ENCODE data around the gene WWOX. TPM values are rescaled to one million over a fixed set of nuclear protein-coding genes. Genes with fewer than 3 reads are reported as not detected.

The WWOX gene
- polyA plus RNA-seq, 1 donor (not counting 4 experiments of a cell fraction or from before 2014, with no cell fraction given): 5.1 TPM

DNA sequence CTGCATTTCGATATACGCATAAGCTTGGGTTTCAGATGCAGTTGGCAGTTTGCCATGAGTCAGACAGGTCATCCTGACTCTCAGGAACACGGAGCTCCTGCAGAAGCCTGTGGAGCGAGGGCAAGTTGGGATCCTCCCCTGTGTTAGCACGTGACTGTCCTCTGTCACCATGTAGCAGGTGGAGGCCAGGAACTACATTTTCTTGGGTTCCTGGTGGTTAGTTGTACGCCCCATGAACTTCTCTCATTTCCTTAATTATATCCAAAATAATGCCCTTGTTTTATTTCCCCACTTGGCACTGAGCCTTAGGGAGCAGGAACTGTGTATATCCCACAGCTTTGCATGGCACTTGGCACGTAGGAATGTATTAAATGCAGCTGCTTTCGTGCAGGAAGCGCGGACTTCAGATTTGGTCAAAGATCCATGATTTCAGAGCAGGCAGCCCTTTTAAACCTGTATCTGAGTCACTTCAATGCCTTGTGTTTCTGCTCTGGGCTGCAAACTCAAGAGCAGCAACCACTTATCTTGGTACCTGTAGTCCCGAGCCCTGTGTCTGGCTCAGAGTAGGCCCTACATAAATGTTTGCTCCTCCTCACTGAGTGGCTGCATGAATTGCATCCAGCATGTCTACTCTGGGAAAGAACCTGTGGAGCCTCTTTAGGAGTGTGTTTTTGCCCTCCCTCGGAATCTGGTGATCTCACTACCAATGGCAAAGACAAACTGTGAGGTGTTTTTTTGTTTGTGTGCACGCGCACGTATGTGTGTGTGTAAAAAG, 1072.7 kb downstream of the WWOX start:
- H3K4me3 ChIP-seq (ENCODE audit: control insufficient read depth in 2 of 3, extremely low read depth in 1 of 3, insufficient read depth in 2 of 3, low read depth in 1 of 3, low read length in 3 of 3): no peak overlapping the region
- DNase-seq (ENCODE audit: low read depth, low spot score) (no peak), FAIRE-seq (no peak)
- dilution Hi-C loops (cut with MboI; ENCODE audit: extremely low pct_ligation_motif_present, low sequenced_read_pairs): no loop called here
- no peak overlapping the region for H2AFZ ChIP-seq (ENCODE audit: control insufficient read depth, low read length)
- H3K27ac ChIP-seq (ENCODE audit: control insufficient read depth, insufficient read depth, low read length): no peak overlapping the region
- no peak for TF ChIP-seq EZH2 (IDR thresholded peaks at IDR 0.05; ENCODE audit: low read length)
- TF ChIP-seq, protein P1, sequence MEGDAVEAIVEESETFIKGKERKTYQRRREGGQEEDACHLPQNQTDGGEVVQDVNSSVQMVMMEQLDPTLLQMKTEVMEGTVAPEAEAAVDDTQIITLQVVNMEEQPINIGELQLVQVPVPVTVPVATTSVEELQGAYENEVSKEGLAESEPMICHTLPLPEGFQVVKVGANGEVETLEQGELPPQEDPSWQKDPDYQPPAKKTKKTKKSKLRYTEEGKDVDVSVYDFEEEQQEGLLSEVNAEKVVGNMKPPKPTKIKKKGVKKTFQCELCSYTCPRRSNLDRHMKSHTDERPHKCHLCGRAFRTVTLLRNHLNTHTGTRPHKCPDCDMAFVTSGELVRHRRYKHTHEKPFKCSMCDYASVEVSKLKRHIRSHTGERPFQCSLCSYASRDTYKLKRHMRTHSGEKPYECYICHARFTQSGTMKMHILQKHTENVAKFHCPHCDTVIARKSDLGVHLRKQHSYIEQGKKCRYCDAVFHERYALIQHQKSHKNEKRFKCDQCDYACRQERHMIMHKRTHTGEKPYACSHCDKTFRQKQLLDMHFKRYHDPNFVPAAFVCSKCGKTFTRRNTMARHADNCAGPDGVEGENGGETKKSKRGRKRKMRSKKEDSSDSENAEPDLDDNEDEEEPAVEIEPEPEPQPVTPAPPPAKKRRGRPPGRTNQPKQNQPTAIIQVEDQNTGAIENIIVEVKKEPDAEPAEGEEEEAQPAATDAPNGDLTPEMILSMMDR (optimal IDR thresholded peaks at IDR 0.05 in 1 of 3, IDR thresholded peaks at IDR 0.05 in 1 of 3, conservative IDR thresholded peaks at IDR 0.05 in 1 of 3; ENCODE audit: extremely low read depth in 1 of 3, insufficient read depth in 2 of 3, low read length in 3 of 3): no peak
- H3K4me2 ChIP-seq (ENCODE audit: control insufficient read depth, extremely low read depth, insufficient read depth, low read depth, low read length): no peak overlapping the region
- H3K9ac ChIP-seq (ENCODE audit: control insufficient read depth, extremely low read depth, insufficient read depth, low read length): no peak overlapping the region
- H4K20me1 ChIP-seq (ENCODE audit: control insufficient read depth, extremely low read depth, insufficient read depth, low read length): no peaks in the 10 kb centered on the region
- no peaks in the 10 kb centered on the region for H3K27me3 ChIP-seq (ENCODE audit: control insufficient read depth, extremely low read depth, insufficient read depth, low read length)
- H3K4me1 ChIP-seq (ENCODE audit: control insufficient read depth, extremely low read depth, insufficient read depth, low read length): peaks cover 4% of the 10 kb centered on the region
- no peaks in the 10 kb centered on the region for H3K9me1 ChIP-seq (ENCODE audit: control insufficient read depth, extremely low read depth, insufficient read depth, low read length)
- no peaks in the 10 kb centered on the region for H3K79me2 ChIP-seq (ENCODE audit: control insufficient read depth, insufficient read depth, low read length)
- no peaks in the 10 kb centered on the region for H3K36me3 ChIP-seq (ENCODE audit: control insufficient read depth in 2 of 2, extremely low read depth in 1 of 2, insufficient read depth in 2 of 2, low read length in 2 of 2)
- no peaks in the 10 kb centered on the region for H3K9me3 ChIP-seq (ENCODE audit: control insufficient read depth, low read depth, low read length)

DNA sequence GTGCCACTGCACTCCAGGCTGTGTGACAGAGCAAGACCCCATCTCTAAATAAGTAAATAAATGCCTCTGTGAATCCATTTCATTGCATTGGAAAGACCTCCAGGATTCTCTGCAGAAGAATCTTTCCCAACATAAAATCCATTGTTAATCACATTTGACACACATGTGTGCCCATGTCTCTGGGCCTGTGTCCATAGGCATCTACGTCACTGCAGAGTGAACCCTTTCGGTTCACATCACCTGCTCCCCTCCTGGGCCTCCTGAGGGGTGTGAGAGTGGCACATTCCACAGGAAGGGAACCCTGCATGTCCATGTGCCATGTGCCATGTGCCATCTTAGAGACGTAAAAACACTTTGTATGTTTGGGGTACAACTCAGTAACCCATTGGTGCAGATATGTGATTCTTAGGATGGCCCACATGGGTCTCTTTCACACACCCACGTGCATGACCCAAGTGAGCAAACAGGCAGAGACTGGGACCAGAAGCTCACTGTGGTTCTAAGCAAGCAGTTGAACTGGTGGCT, 1073.6 kb downstream of the WWOX start:
- Histone ChIP-seq H3K79me2 (ENCODE audit: control insufficient read depth, insufficient read depth, low read length) (no peaks in the 10 kb centered on the region), H3K36me3 (ENCODE audit: control insufficient read depth in 2 of 2, extremely low read depth in 1 of 2, insufficient read depth in 2 of 2, low read length in 2 of 2) (no peaks in the 10 kb centered on the region), H3K9ac (ENCODE audit: control insufficient read depth, extremely low read depth, insufficient read depth, low read length) (no peak overlapping the region), H3K4me3 (ENCODE audit: control insufficient read depth in 2 of 3, extremely low read depth in 1 of 3, insufficient read depth in 2 of 3, low read depth in 1 of 3, low read length in 3 of 3) (no peak overlapping the region), H3K9me3 (ENCODE audit: control insufficient read depth, low read depth, low read length) (no peaks in the 10 kb centered on the region), H2AFZ (ENCODE audit: control insufficient read depth, low read length) (no peak overlapping the region), H3K27me3 (ENCODE audit: control insufficient read depth, extremely low read depth, insufficient read depth, low read length) (no peaks in the 10 kb centered on the region), H4K20me1 (ENCODE audit: control insufficient read depth, extremely low read depth, insufficient read depth, low read length) (no peaks in the 10 kb centered on the region), H3K4me1 (ENCODE audit: control insufficient read depth, extremely low read depth, insufficient read depth, low read length) (peaks cover 4% of the 10 kb centered on the region), H3K27ac (ENCODE audit: control insufficient read depth, insufficient read depth, low read length) (no peak overlapping the region), H3K9me1 (ENCODE audit: control insufficient read depth, extremely low read depth, insufficient read depth, low read length) (no peaks in the 10 kb centered on the region), H3K4me2 (ENCODE audit: control insufficient read depth, extremely low read depth, insufficient read depth, low read depth, low read length) (no peak overlapping the region)
- no peak for FAIRE-seq
- DNase-seq (ENCODE audit: low read depth, low spot score): no peak
- dilution Hi-C loops (cut with MboI; ENCODE audit: extremely low pct_ligation_motif_present, low sequenced_read_pairs): no loop called here
- TF ChIP-seq EZH2 (IDR thresholded peaks at IDR 0.05; ENCODE audit: low read length): no peak
- TF ChIP-seq, protein P1 (optimal IDR thresholded peaks at IDR 0.05 in 1 of 3, IDR thresholded peaks at IDR 0.05 in 1 of 3, conservative IDR thresholded peaks at IDR 0.05 in 1 of 3; ENCODE audit: extremely low read depth in 1 of 3, insufficient read depth in 2 of 3, low read length in 3 of 3): no peak

Data from keratinocyte (primary cell).